ENCODE results near the gene CAB39. TPM values are rescaled to one million over a fixed set of nuclear protein-coding genes. Genes with fewer than 3 reads are reported as not detected.

CAB39 gene
- total RNA-seq, 1 experiment from 2014 or later: 40.4 TPM

- BruUV-seq (replicated peaks): no TSS peak
- Histone ChIP-seq H3K27me3 (replicated peaks; ENCODE audit: control insufficient read depth, insufficient read depth, low read length) (no peaks in the 10 kb centered on the region), H3K4me3 (ENCODE audit: low read depth, low read length) (no peak overlapping the region), H3K9me3 (no peaks in the 10 kb centered on the region), H3K4me1 (no peaks in the 10 kb centered on the region), H3K36me3 (ENCODE audit: control insufficient read depth, insufficient read depth, low read length) (no peaks in the 10 kb centered on the region; the same call in 1 of the 2 replicates)
- DNase-seq: no peak
- H3K4me1 Mint-ChIP-seq (ENCODE audit: low read depth, unreplicated experiment): peaks cover 15% of the 10 kb centered on the region
- CTCF ChIA-PET: no interaction called here
- TF ChIP-seq CTCF (IDR thresholded peaks at IDR 0.05; ENCODE audit: insufficient read depth in 1 of 2, low read depth in 1 of 2, low read length in 1 of 2, severe bottlenecking in 1 of 2, unreplicated experiment in 1 of 2): no peak
- POLR2A ChIA-PET: no interaction called here
- no peak overlapping the region for H3K27ac Mint-ChIP-seq (ENCODE audit: unreplicated experiment)
- peaks cover 12% of the 10 kb centered on the region for H3K36me3 Mint-ChIP-seq (ENCODE audit: insufficient read depth, unreplicated experiment)
- H3K27me3 Mint-ChIP-seq (ENCODE audit: insufficient read depth, unreplicated experiment): no peaks in the 10 kb centered on the region
- H3K4me3 Mint-ChIP-seq (ENCODE audit: unreplicated experiment): no peak overlapping the region
- peaks cover 7% of the 10 kb centered on the region for H3K9me3 Mint-ChIP-seq (ENCODE audit: unreplicated experiment)
- intact Hi-C loops (cut with micrococcal nuclease; ENCODE audit: unreplicated experiment): no loop called here
Measured at GRCh38 chr2:230779126-230779525, 66.5 kb downstream of the CAB39 start.

GRCh38 chr2:230779607-230780006 is 67.0 kb downstream of the CAB39 start:
- CTCF ChIA-PET: no interaction called here

GRCh38 chr2:230781130-230781797 is 68.6 kb downstream of the CAB39 start:
- H3K27ac Mint-ChIP-seq (ENCODE audit: unreplicated experiment): no peak overlapping the region
- Histone ChIP-seq H3K4me3 (ENCODE audit: low read depth, low read length) (no peak overlapping the region), H3K4me1 (no peaks in the 10 kb centered on the region), H3K27me3 (replicated peaks; ENCODE audit: control insufficient read depth, insufficient read depth, low read length) (no peaks in the 10 kb centered on the region), H3K9me3 (no peaks in the 10 kb centered on the region), H3K36me3 (ENCODE audit: control insufficient read depth, insufficient read depth, low read length) (no peaks in the 10 kb centered on the region; the same call in 1 of the 2 replicates)
- DNase-seq: no peak
- no TSS peak for BruUV-seq (replicated peaks)
- intact Hi-C loops (cut with micrococcal nuclease; ENCODE audit: unreplicated experiment): no loop called here
- H3K4me1 Mint-ChIP-seq (ENCODE audit: low read depth, unreplicated experiment): peaks cover 22% of the 10 kb centered on the region
- CTCF ChIA-PET: no interaction called here
- peaks cover 22% of the 10 kb centered on the region for H3K36me3 Mint-ChIP-seq (ENCODE audit: insufficient read depth, unreplicated experiment)
- no peak for TF ChIP-seq CTCF (IDR thresholded peaks at IDR 0.05; ENCODE audit: insufficient read depth in 1 of 2, low read depth in 1 of 2, low read length in 1 of 2, severe bottlenecking in 1 of 2, unreplicated experiment in 1 of 2)
- H3K27me3 Mint-ChIP-seq (ENCODE audit: insufficient read depth, unreplicated experiment): no peaks in the 10 kb centered on the region
- no peak overlapping the region for H3K4me3 Mint-ChIP-seq (ENCODE audit: unreplicated experiment)
- POLR2A ChIA-PET: no interaction called here
- peaks cover 17% of the 10 kb centered on the region for H3K9me3 Mint-ChIP-seq (ENCODE audit: unreplicated experiment)

More at GRCh38 chr2:230779607-230780006, 67.0 kb downstream of the CAB39 start:
- POLR2A ChIA-PET: no interaction called here
- DNase-seq: no peak
- Mint-ChIP-seq H3K27me3 (ENCODE audit: insufficient read depth, unreplicated experiment) (no peaks in the 10 kb centered on the region), H3K9me3 (ENCODE audit: unreplicated experiment) (peaks cover 12% of the 10 kb centered on the region), H3K36me3 (ENCODE audit: insufficient read depth, unreplicated experiment) (peaks cover 15% of the 10 kb centered on the region), H3K4me3 (ENCODE audit: unreplicated experiment) (no peak overlapping the region), H3K27ac (ENCODE audit: unreplicated experiment) (no peak overlapping the region), H3K4me1 (ENCODE audit: low read depth, unreplicated experiment) (peaks cover 15% of the 10 kb centered on the region)
- Histone ChIP-seq H3K4me1 (no peaks in the 10 kb centered on the region), H3K9me3 (no peaks in the 10 kb centered on the region), H3K27me3 (replicated peaks; ENCODE audit: control insufficient read depth, insufficient read depth, low read length) (no peaks in the 10 kb centered on the region), H3K36me3 (ENCODE audit: control insufficient read depth, insufficient read depth, low read length) (no peaks in the 10 kb centered on the region; the same call in 1 of the 2 replicates), H3K4me3 (ENCODE audit: low read depth, low read length) (no peak overlapping the region)
- intact Hi-C loops (cut with micrococcal nuclease; ENCODE audit: unreplicated experiment): no loop called here
- no TSS peak for BruUV-seq (replicated peaks)
- no peak for TF ChIP-seq CTCF (IDR thresholded peaks at IDR 0.05; ENCODE audit: insufficient read depth in 1 of 2, low read depth in 1 of 2, low read length in 1 of 2, severe bottlenecking in 1 of 2, unreplicated experiment in 1 of 2)

Measured in Caco-2 (cell line).